Calu3 (cell line): ENCODE results near the gene NPAT. TPM values are rescaled to one million over a fixed set of nuclear protein-coding genes. Genes with fewer than 3 reads are reported as not detected.

Experiments
- BruUV-seq: library from RNA; stranded (reverse); fragments of 400-500 nt; replicated peaks from 2 replicates; lab custom pipeline; 2021; lab: Mats Ljungman, UMichigan
- CTCF ChIA-PET: fragments of 300-600 bp; sonication (Branson Sonifier 250); formaldehyde crosslinking; loops from one replicate; lab custom pipeline; 2022; ENCODE audit warnings: antibody characterized with exemption; lab: Charles Lee
- DNase-seq: peaks from one replicate; pipeline ENCODE4 v3.0.0; 2022
- H3K27ac Mint-ChIP-seq: one replicate; pipeline ENCODE4 v1.8.0; 2022; ENCODE audit warnings: mixed read lengths; ENCODE audit not compliant: unreplicated experiment
- H3K27me3 Mint-ChIP-seq: one replicate; pipeline ENCODE4 v1.8.0; 2022; ENCODE audit warnings: mixed read lengths; ENCODE audit not compliant: unreplicated experiment
- H3K36me3 Mint-ChIP-seq: one replicate; pipeline ENCODE4 v1.8.0; 2022; ENCODE audit warnings: mild to moderate bottlenecking, moderate library complexity, mixed read lengths; ENCODE audit not compliant: insufficient read depth, unreplicated experiment
- H3K4me1 Mint-ChIP-seq: one replicate; pipeline ENCODE4 v1.8.0; 2022; ENCODE audit warnings: mild to moderate bottlenecking, low read depth, mixed read lengths; ENCODE audit not compliant: unreplicated experiment
- H3K4me3 Mint-ChIP-seq: one replicate; pipeline ENCODE4 v1.8.0; 2022; ENCODE audit warnings: mild to moderate bottlenecking, low read depth, moderate library complexity, mixed read lengths; ENCODE audit not compliant: unreplicated experiment
- H3K9me3 Mint-ChIP-seq: one replicate; pipeline ENCODE4 v1.8.0; 2022; ENCODE audit warnings: low read depth, mixed read lengths; ENCODE audit not compliant: unreplicated experiment
- CTCF ChIP-seq: fragments of 200-600 bp; IDR thresholded peaks from one replicate; pipeline ENCODE4 v1.8.0; 2022; ENCODE audit warnings: antibody characterized with exemption; ENCODE audit not compliant: unreplicated experiment
- intact Hi-C: fragments of 100-400 bp; cut with micrococcal nuclease; formaldehyde crosslinking; loops from one replicate; pipeline ENCODE4 v1.10.0; 2022; ENCODE audit not compliant: unreplicated experiment
- total RNA-seq: library from RNA; stranded (reverse); gene quantifications from 2 replicates; pipeline ENCODE4 v1.2.3, GENCODE V29; 2022

NPAT gene
- total RNA-seq, 1 experiment from 2014 or later: 11.5 TPM

- no peak overlapping the region for H3K4me3 Mint-ChIP-seq
- intact Hi-C loops: loop anchor here (5.0 kb wide), 1 partner anchor 424 kb away; no protein-coding TSS in a partner anchor
- CTCF ChIA-PET: interaction anchor here (0.5 to 1.0 kb wide), 2 partner anchors 211 to 215 kb away, joined by 3 to 4 read pairs; partner anchors contain the start of gene CUL5
- no peaks in the 10 kb centered on the region for H3K9me3 Mint-ChIP-seq
- H3K27ac Mint-ChIP-seq: no peak overlapping the region
- BruUV-seq: TSS peak; percentile 49
- H3K27me3 Mint-ChIP-seq: no peaks in the 10 kb centered on the region
- H3K36me3 Mint-ChIP-seq: peaks cover 9% of the 10 kb centered on the region
- no peak for DNase-seq
- no peak for TF ChIP-seq CTCF
- H3K4me1 Mint-ChIP-seq: peaks cover 26% of the 10 kb centered on the region
Observed at GRCh38 chr11:108223348-108224149, 1.1 kb upstream of the NPAT start.

- intact Hi-C loops: loop anchor here (5.0 kb wide), 1 partner anchor 425 kb away; no protein-coding TSS in a partner anchor
- peaks cover 30% of the 10 kb centered on the region for H3K4me1 Mint-ChIP-seq
- H3K4me3 Mint-ChIP-seq: no peak overlapping the region
- H3K9me3 Mint-ChIP-seq: no peaks in the 10 kb centered on the region
- CTCF ChIA-PET: interaction anchor here (0.6 to 1.1 kb wide), 2 partner anchors 103 to 195 kb away, joined by 3 read pairs; no protein-coding TSS in a partner anchor
- BruUV-seq: TSS peak; percentile 67
- H3K36me3 Mint-ChIP-seq: peaks cover 9% of the 10 kb centered on the region
- DNase-seq: no peak
- no peak overlapping the region for H3K27ac Mint-ChIP-seq
- H3K27me3 Mint-ChIP-seq: no peaks in the 10 kb centered on the region
- no peak for TF ChIP-seq CTCF
Observed at GRCh38 chr11:108221911-108222573, 396 bp downstream of the NPAT start.

GRCh38 chr11:108221371-108221770 lies 1.1 kb downstream of the NPAT start:
- TF ChIP-seq CTCF: no peak
- Mint-ChIP-seq H3K9me3 (no peaks in the 10 kb centered on the region), H3K4me3 (no peak overlapping the region), H3K4me1 (peaks cover 30% of the 10 kb centered on the region), H3K27ac (no peak overlapping the region), H3K27me3 (no peaks in the 10 kb centered on the region), H3K36me3 (peaks cover 9% of the 10 kb centered on the region)
- intact Hi-C loops: loop anchor here (5.0 kb wide), 1 partner anchor 426 kb away; no protein-coding TSS in a partner anchor
- CTCF ChIA-PET: no interaction called here
- DNase-seq: no peak
- BruUV-seq: no TSS peak

- no peak for DNase-seq
Observed at GRCh38 chr11:108220721-108221336, 1.6 kb downstream of the NPAT start.

More at GRCh38 chr11:108220721-108221336, 1.6 kb downstream of the NPAT start:
- H3K27ac Mint-ChIP-seq: no peak overlapping the region
- intact Hi-C loops: loop anchor here (5.0 kb wide), 1 partner anchor 426 kb away; no protein-coding TSS in a partner anchor
- no peaks in the 10 kb centered on the region for H3K27me3 Mint-ChIP-seq
- peaks cover 9% of the 10 kb centered on the region for H3K36me3 Mint-ChIP-seq
- BruUV-seq: no TSS peak
- no peak for TF ChIP-seq CTCF
- H3K4me3 Mint-ChIP-seq: no peak overlapping the region
- no peaks in the 10 kb centered on the region for H3K9me3 Mint-ChIP-seq
- CTCF ChIA-PET: no interaction called here
- peaks cover 30% of the 10 kb centered on the region for H3K4me1 Mint-ChIP-seq
